H1 (cell line): ENCODE measurements around the gene TOR1B. TPM values are rescaled to one million over a fixed set of nuclear protein-coding genes. Genes with fewer than 3 reads are reported as not detected.

Experiments
- CTCF ChIA-PET: fragments of 300-600 bp; sonication (Branson Sonifier 250); formaldehyde crosslinking; loops from one replicate; lab custom pipeline; 2021; ENCODE audit not compliant: partially characterized antibody; lab: Charles Lee
- POLR2A ChIA-PET: fragments of 300-600 bp; sonication (Branson Sonifier 250); formaldehyde crosslinking; loops from one replicate; lab custom pipeline; 2021; ENCODE audit warnings: inconsistent platforms; ENCODE audit not compliant: partially characterized antibody; lab: Charles Lee
- DNase-seq, 2 experiments: peaks; one replicate each; pipeline versions ENCODE4 v3.0.0 to v3.0.0-alpha.2; 2010 to 2022; ENCODE audit warnings: low spot score in 2 of 2, low read depth in 1 of 2, mixed read lengths in 1 of 2
- FAIRE-seq: peaks from 2 replicates; lab custom pipeline; 2011; peaks lifted over from hg19 to GRCh38; lab: Jason Lieb, UNC
- H2AFZ ChIP-seq: 2 replicates; pipeline ENCODE4 v1.8.1; 2012; ENCODE audit warnings: low read length, inconsistent platforms
- H2AK5ac ChIP-seq: 2 replicates; pipeline ENCODE4 v1.6.1; 2013; ENCODE audit warnings: low read depth, low read length
- H2BK120ac ChIP-seq: replicated peaks from 2 replicates; pipeline ENCODE3; 2013; ENCODE audit warnings: low read depth, low read length, inconsistent platforms
- H2BK12ac ChIP-seq: 2 replicates; pipeline ENCODE4 v1.6.1; 2013; ENCODE audit warnings: low read depth, low read length
- H2BK15ac ChIP-seq: 2 replicates; pipeline ENCODE4 v1.6.1; 2013; ENCODE audit warnings: low read length
- H2BK20ac ChIP-seq: 2 replicates; pipeline ENCODE4 v1.6.1; 2013; ENCODE audit warnings: low read length
- H2BK5ac ChIP-seq: 2 replicates; pipeline ENCODE4 v1.6.1; 2013; ENCODE audit warnings: low read depth, low read length
- H3K14ac ChIP-seq: 2 replicates; pipeline ENCODE4 v1.6.1; 2013; ENCODE audit warnings: inconsistent platforms; ENCODE audit not compliant: insufficient read length
- H3K18ac ChIP-seq: 2 replicates; pipeline ENCODE4 v1.6.1; 2013; ENCODE audit warnings: low read length; ENCODE audit errors: extremely low read depth
- H3K23ac ChIP-seq: 2 replicates; pipeline ENCODE4 v1.6.1; 2013; ENCODE audit warnings: inconsistent platforms; ENCODE audit not compliant: insufficient read length
- H3K23me2 ChIP-seq: 2 replicates; pipeline ENCODE4 v1.6.1; 2013; ENCODE audit warnings: low read depth, low read length
- H3K27ac ChIP-seq: 2 replicates; pipeline ENCODE4 v1.6.1; 2011; ENCODE audit warnings: low read depth, low read length, inconsistent platforms
- H3K27me3 ChIP-seq, 4 experiments: replicated peaks in 1 of 4; 1 replicate in 1 of 4; 2 replicates in 3 of 4; pipeline versions ENCODE4 v1.6.1 to v1.8.1; 2011 to 2013; ENCODE audit warnings: low read length in 3 of 4, mild to moderate bottlenecking in 3 of 4, inconsistent platforms in 2 of 4, mixed read lengths in 2 of 4, moderate library complexity in 1 of 4; ENCODE audit not compliant: control insufficient read depth in 3 of 4, insufficient read depth in 3 of 4; ENCODE audit errors: extremely low read depth in 1 of 4
- H3K36me3 ChIP-seq, 4 experiments: 2 replicates each; pipeline versions ENCODE4 v1.6.1 to v1.8.1; 2011 to 2013; ENCODE audit warnings: mild to moderate bottlenecking in 4 of 4, low read length in 3 of 4, moderate library complexity in 2 of 4, control low read depth in 1 of 4, inconsistent platforms in 1 of 4; ENCODE audit not compliant: insufficient read depth in 4 of 4, control insufficient read depth in 2 of 4
- H3K4ac ChIP-seq: replicated peaks from 2 replicates; pipeline ENCODE3; 2013; ENCODE audit warnings: low read length, low read depth, mixed read lengths, inconsistent platforms; ENCODE audit not compliant: insufficient read length
- H3K4me1 ChIP-seq, 4 experiments: replicated peaks in 1 of 4; 1 replicate in 1 of 4; 2 replicates in 3 of 4; pipeline versions ENCODE4 v1.6.1 to v1.8.1; 2011 to 2013; ENCODE audit warnings: low read length in 3 of 4, inconsistent platforms in 2 of 4, mixed read lengths in 1 of 4; ENCODE audit not compliant: insufficient read depth in 4 of 4, control insufficient read depth in 3 of 4
- H3K4me2 ChIP-seq, 2 experiments: 2 replicates each; pipeline versions ENCODE4 v1.6.1 to v1.8.1; 2011 to 2013; ENCODE audit warnings: low read depth in 2 of 2, low read length in 2 of 2, control low read depth in 1 of 2, inconsistent platforms in 1 of 2, mild to moderate bottlenecking in 1 of 2; ENCODE audit not compliant: insufficient read depth in 1 of 2
- H3K4me3 ChIP-seq, 4 experiments: fragments of 200-600, 300-600 bp in 1 of 4; sonication (generic), shearing (Covaris generic), sonication (Bioruptor Twin) in 1 of 4; 2 replicates each; pipeline versions ENCODE4 v1.5.1 to v1.8.1; 2011 to 2016; ENCODE audit warnings: low read length in 4 of 4, low read depth in 3 of 4, control low read depth in 2 of 4, inconsistent platforms in 2 of 4, mild to moderate bottlenecking in 2 of 4, mixed read lengths in 1 of 4, moderate library complexity in 1 of 4; ENCODE audit not compliant: insufficient read depth in 2 of 4; ENCODE audit errors: extremely low read depth in 1 of 4
- H3K56ac ChIP-seq: replicated peaks from 2 replicates; pipeline ENCODE3; 2013; ENCODE audit warnings: low read depth, mild to moderate bottlenecking, mixed read lengths, low read length, inconsistent platforms; ENCODE audit not compliant: insufficient read length
- H3K79me1 ChIP-seq: 2 replicates; pipeline ENCODE4 v1.6.1; 2013; ENCODE audit warnings: low read depth, low read length, control low read depth
- H3K79me2 ChIP-seq, 2 experiments: 2 replicates each; pipeline versions ENCODE4 v1.6.1 to v1.8.1; 2012 to 2013; ENCODE audit warnings: low read length in 2 of 2, mild to moderate bottlenecking in 2 of 2, inconsistent platforms in 1 of 2; ENCODE audit not compliant: insufficient read depth in 2 of 2, control insufficient read depth in 1 of 2
- H3K9ac ChIP-seq, 4 experiments: replicated peaks in 1 of 4; 1 replicate in 1 of 4; 2 replicates in 3 of 4; pipeline versions ENCODE4 v1.6.1 to v1.8.1; 2011 to 2013; ENCODE audit warnings: low read depth in 3 of 4, low read length in 3 of 4, control low read depth in 2 of 4, mild to moderate bottlenecking in 2 of 4, moderate library complexity in 2 of 4, inconsistent platforms in 1 of 4; ENCODE audit errors: extremely low read depth in 1 of 4
- H3K9me3 ChIP-seq, 2 experiments: 2 replicates each; pipeline versions ENCODE4 v1.6.1 to v1.8.1; 2012 to 2013; ENCODE audit warnings: mild to moderate bottlenecking in 2 of 2, moderate library complexity in 2 of 2, control low read depth in 1 of 2, inconsistent platforms in 1 of 2, low read depth in 1 of 2, low read length in 1 of 2, mixed read lengths in 1 of 2; ENCODE audit not compliant: insufficient read depth in 2 of 2
- H4K20me1 ChIP-seq, 2 experiments: replicated peaks in 1 of 2; 2 replicates each; pipeline versions ENCODE3 to v1.8.1; 2011 to 2013; ENCODE audit warnings: inconsistent platforms in 2 of 2, low read length in 2 of 2, mild to moderate bottlenecking in 1 of 2; ENCODE audit not compliant: insufficient read depth in 2 of 2, control insufficient read depth in 1 of 2
- H4K5ac ChIP-seq: 2 replicates; pipeline ENCODE4 v1.6.1; 2013; ENCODE audit warnings: low read length, low read depth, mixed read lengths, inconsistent platforms; ENCODE audit not compliant: insufficient read length
- H4K8ac ChIP-seq: 2 replicates; pipeline ENCODE4 v1.8.0; 2013; ENCODE audit warnings: mild to moderate bottlenecking, moderate library complexity, low read length, inconsistent platforms; ENCODE audit not compliant: insufficient read depth; ENCODE audit errors: extremely low read depth
- H4K91ac ChIP-seq: replicated peaks from 2 replicates; pipeline ENCODE3; 2013; ENCODE audit warnings: low read length, mixed read lengths, inconsistent platforms; ENCODE audit not compliant: insufficient read length
- BRCA1 ChIP-seq: IDR thresholded peaks from 2 replicates; pipeline ENCODE4 v1.6.1; 2012; ENCODE audit warnings: low read depth, low read length, improper control_type of control experiment
- FOSL1 ChIP-seq: IDR thresholded peaks from 2 replicates; pipeline ENCODE4 v1.6.1; 2011; ENCODE audit warnings: mild to moderate bottlenecking, low read depth, low read length, moderate library complexity; ENCODE audit not compliant: insufficient read depth
- JUN ChIP-seq: IDR thresholded peaks from 2 replicates; pipeline ENCODE4 v1.6.1; 2011; ENCODE audit warnings: low read depth, mild to moderate bottlenecking, improper control_type of control experiment, low read length
- POU5F1 ChIP-seq: IDR thresholded peaks from 2 replicates; pipeline ENCODE4 v1.6.1; 2011; ENCODE audit warnings: low read depth, mild to moderate bottlenecking, low read length, moderate library complexity
- RBBP5 ChIP-seq: IDR thresholded peaks from 2 replicates; pipeline ENCODE4 v1.7.1; 2012; ENCODE audit warnings: low read depth, mild to moderate bottlenecking, inconsistent platforms, low read length, moderate library complexity, borderline replicate concordance
- SUZ12 ChIP-seq: fragments of 200-600 bp; sonication (generic); IDR thresholded peaks from 2 replicates; pipeline ENCODE4 v1.6.1; 2012; ENCODE audit warnings: mild to moderate bottlenecking, inconsistent platforms, low read length, moderate library complexity, mixed read lengths
- TAF7 ChIP-seq: optimal IDR thresholded peaks from 2 replicates; pipeline ENCODE3; 2011; ENCODE audit warnings: low read depth, mild to moderate bottlenecking, inconsistent platforms, low read length, moderate library complexity, borderline replicate concordance
- TBP ChIP-seq: IDR thresholded peaks from 2 replicates; pipeline ENCODE4 v1.6.1; 2011; ENCODE audit warnings: low read depth, low read length, improper control_type of control experiment
- WGBS, 2 experiments: shearing (Covaris generic) in 1 of 2; methylation state at CpG; one replicate each; pipeline versions ENCODE4 v1.1.6 to v1.1.7; 2013 to 2015; ENCODE audit warnings: low lambda C conversion rate in 2 of 2, mixed read lengths in 2 of 2, inconsistent platforms in 1 of 2, low coverage in 1 of 2, missing lambda C conversion rate in 1 of 2; ENCODE audit not compliant: insufficient replicate concordance in 2 of 2, insufficient coverage in 1 of 2, insufficient read length in 1 of 2; ENCODE audit errors: extremely low coverage in 1 of 2, missing lambda C conversion rate in 1 of 2; 5-methylcytosine and 5-hydroxymethylcytosine counted together
- polyA plus RNA-seq, 7 experiments: library from polyadenylated mRNA; depleted of rRNA in 3 of 7; stranded (reverse) in 5 of 7; unstranded in 2 of 7; fragments of >200 nt in 5 of 7; fragments of 200-250 nt in 2 of 7; gene quantifications; 1 replicate in 5 of 7; 2 replicates in 1 of 7; 4 replicates in 1 of 7; pipeline versions ENCODE4 v1.2.1 to v1.2.3, GENCODE V29; 2011 to 2013; ENCODE audit warnings: missing spikeins in 2 of 7, mixed read lengths in 2 of 7
- total RNA-seq: library from RNA; stranded (reverse); fragmentation: NEBNext Ultra II Directional; extraction: Animal tissue kit (Norgen Biotek cat#: 25700); gene quantifications from 2 replicates; pipeline ENCODE4 v1.2.1, GENCODE V29; 2021
- TF ChIP-seq, protein P1 (sequence below): IDR thresholded peaks from 2 replicates; pipeline ENCODE4 v1.6.1; 2011; ENCODE audit warnings: low read depth, mild to moderate bottlenecking, low read length; ENCODE audit not compliant: insufficient read depth
- TF ChIP-seq, protein P2 (sequence below): IDR thresholded peaks from 2 replicates; pipeline ENCODE4 v1.6.1; 2011; ENCODE audit warnings: low read length, improper control_type of control experiment
- TF ChIP-seq, protein P3 (sequence below): IDR thresholded peaks from 2 replicates; pipeline ENCODE4 v1.6.1; 2012; ENCODE audit warnings: inconsistent platforms

The TOR1B gene
- total and polyA plus RNA-seq, 2 of the 8 experiments (the other 6 are each of a cell fraction or from before 2014, with no cell fraction given), result 11.4 to 17.4 TPM

DNA sequence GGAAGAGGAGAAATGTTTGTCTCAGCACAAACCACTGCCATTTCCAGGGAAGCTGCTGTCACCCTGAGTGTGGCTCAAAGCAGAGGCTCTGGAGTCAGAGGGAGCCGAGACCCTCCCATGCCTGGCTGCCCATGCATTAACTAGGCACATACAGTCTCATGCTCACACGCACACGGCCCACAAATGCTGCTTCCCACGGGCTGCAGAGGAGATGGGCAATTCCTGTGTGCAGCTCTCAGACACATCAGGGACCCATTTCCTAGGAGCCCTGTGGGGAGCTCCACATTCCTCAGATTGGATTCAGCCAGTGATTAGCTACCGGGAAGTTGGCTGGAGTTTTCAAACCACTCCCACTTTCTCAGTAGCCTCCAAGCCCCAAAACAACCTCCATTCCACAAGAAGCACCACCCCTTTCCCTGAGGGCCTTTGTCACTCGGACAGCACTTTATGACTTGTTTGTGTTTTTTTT, 41.0 kb upstream of the TOR1B start:
- peaks cover 0 to 2% (median 0%) of the 10 kb centered on the region in 4 experiments; a peak in 1 of 7 replicates for H3K4me1 ChIP-seq
- H2BK20ac ChIP-seq, result no peak overlapping the region
- CTCF ChIA-PET, result interaction anchor here (1.3 to 16.4 kb wide), 6 partner anchors 8 to 35 kb away, joined by 3 to 168 read pairs (median 5); no protein-coding TSS in a partner anchor
- H3K56ac ChIP-seq, result no peak overlapping the region
- no peaks in the 10 kb centered on the region for H3K79me2 ChIP-seq
- peak overlapping the region; percentile 88; the same call in 1 of the 2 replicates for H2BK15ac ChIP-seq
- H3K4ac ChIP-seq, result no peak overlapping the region
- H3K23ac ChIP-seq, result no peak overlapping the region
- no peak overlapping the region for H2BK120ac ChIP-seq
- WGBS, 2 experiments, result 82% methylated on average over 6 of the region's 6 CpGs; no CpG with 5 or more reads in 1 of the 2 experiments
- H4K8ac ChIP-seq, result peak overlapping the region; percentile 28; the same call in 1 of the 2 replicates
- DNase-seq (no peak), FAIRE-seq (no peak)
- no peak overlapping the region for H2BK5ac ChIP-seq
- H3K27ac ChIP-seq, result no peak overlapping the region
- no peaks in the 10 kb centered on the region for H4K20me1 ChIP-seq
- no peak overlapping the region for H2BK12ac ChIP-seq
- H2AFZ ChIP-seq, result peak overlapping the region; percentile 43; the same call in 1 of the 2 replicates
- no peak overlapping the region for H3K4me3 ChIP-seq
- no peak overlapping the region for H3K4me2 ChIP-seq
- no peak overlapping the region for H4K5ac ChIP-seq
- POLR2A ChIA-PET, result interaction anchor here (1.3 kb wide), 1 partner anchor 35 kb away, joined by 3 read pairs; no protein-coding TSS in a partner anchor
- no peaks in the 10 kb centered on the region for H3K79me1 ChIP-seq
- no peak overlapping the region for H3K14ac ChIP-seq
- H3K9me3 ChIP-seq, result no peaks in the 10 kb centered on the region
- H3K23me2 ChIP-seq, result no peaks in the 10 kb centered on the region
- peak overlapping the region; percentile 71; the same call in 1 of the 2 replicates for H3K18ac ChIP-seq
- H3K36me3 ChIP-seq, result no peaks in the 10 kb centered on the region
- H4K91ac ChIP-seq, result no peak overlapping the region
- H2AK5ac ChIP-seq, result no peak overlapping the region
- H3K27me3 ChIP-seq, result no peaks in the 10 kb centered on the region
- H3K9ac ChIP-seq, result no peak overlapping the region
- TF ChIP-seq POU5F1 (no peak), BRCA1 (no peak), FOSL1 (no peak), TAF7 (no peak), RBBP5 (no peak), JUN (no peak), TBP (no peak), SUZ12 (no peak)
- TF ChIP-seq, protein P1, sequence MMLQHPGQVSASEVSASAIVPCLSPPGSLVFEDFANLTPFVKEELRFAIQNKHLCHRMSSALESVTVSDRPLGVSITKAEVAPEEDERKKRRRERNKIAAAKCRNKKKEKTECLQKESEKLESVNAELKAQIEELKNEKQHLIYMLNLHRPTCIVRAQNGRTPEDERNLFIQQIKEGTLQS, result no peak
- TF ChIP-seq, protein P2, sequence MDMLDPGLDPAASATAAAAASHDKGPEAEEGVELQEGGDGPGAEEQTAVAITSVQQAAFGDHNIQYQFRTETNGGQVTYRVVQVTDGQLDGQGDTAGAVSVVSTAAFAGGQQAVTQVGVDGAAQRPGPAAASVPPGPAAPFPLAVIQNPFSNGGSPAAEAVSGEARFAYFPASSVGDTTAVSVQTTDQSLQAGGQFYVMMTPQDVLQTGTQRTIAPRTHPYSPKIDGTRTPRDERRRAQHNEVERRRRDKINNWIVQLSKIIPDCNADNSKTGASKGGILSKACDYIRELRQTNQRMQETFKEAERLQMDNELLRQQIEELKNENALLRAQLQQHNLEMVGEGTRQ, result no peak
- TF ChIP-seq, protein P3, sequence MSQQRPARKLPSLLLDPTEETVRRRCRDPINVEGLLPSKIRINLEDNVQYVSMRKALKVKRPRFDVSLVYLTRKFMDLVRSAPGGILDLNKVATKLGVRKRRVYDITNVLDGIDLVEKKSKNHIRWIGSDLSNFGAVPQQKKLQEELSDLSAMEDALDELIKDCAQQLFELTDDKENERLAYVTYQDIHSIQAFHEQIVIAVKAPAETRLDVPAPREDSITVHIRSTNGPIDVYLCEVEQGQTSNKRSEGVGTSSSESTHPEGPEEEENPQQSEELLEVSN, result no peak
